ENCODE data around the gene BCAR1.
A peak's percentile ranks its signal among the peaks of the same experiment; 100 is the strongest.

BCAR1 gene

DNA sequence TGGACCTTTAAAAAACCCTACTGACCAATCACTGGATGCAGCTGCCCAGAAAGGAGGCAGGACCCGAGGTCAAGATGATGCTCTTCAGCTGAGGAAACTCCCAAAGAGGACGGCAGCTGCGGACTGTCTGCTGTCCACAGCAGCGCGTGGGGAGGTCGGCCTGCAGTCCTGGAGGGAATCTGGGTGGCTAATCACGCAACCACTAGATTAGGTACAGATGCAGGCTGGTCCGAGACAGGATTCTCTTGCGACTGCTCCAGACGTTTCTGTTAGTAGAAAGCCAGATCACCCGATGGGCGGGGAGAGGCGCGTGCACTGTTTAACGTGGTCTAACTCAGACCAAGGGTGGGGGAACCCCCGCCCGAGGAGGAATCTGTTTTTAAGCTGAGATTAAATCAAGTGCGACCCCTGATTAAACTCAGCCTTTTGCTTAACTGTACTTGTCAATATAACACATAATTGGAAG is 53.3 kb downstream of the BCAR1 start:
- WGBS (ENCODE audit: extremely low coverage, insufficient coverage, low lambda C conversion rate) = no CpG with 5 or more reads among the region's 18 CpGs
- H3K4ac ChIP-seq (ENCODE audit: low read depth, low read length) = no peak overlapping the region
- no peak overlapping the region for H2AK5ac ChIP-seq (ENCODE audit: low read length)
- no peaks in the 10 kb centered on the region for H3K79me1 ChIP-seq (ENCODE audit: low read length)
- H3K27me3 ChIP-seq (ENCODE audit: insufficient read depth, low read length, poor library complexity) = no peaks in the 10 kb centered on the region
- no peak overlapping the region for H2BK15ac ChIP-seq (replicated peaks; ENCODE audit: low read depth)
- H4K8ac ChIP-seq (ENCODE audit: low read depth, low read length) = no peak overlapping the region
- H3K36me3 ChIP-seq (ENCODE audit: control insufficient read depth, insufficient read depth, low read length) = no peaks in the 10 kb centered on the region
- no peak overlapping the region for H3K4me3 ChIP-seq (ENCODE audit: low read length)
- H3K4me1 ChIP-seq (ENCODE audit: control insufficient read depth, low read depth, low read length) = peaks cover 6% of the 10 kb centered on the region
- no peak overlapping the region for H3K27ac ChIP-seq (ENCODE audit: low read depth, low read length)
- no peak for DNase-seq
- no peak overlapping the region for H4K5ac ChIP-seq (ENCODE audit: low read length)
- H3K79me2 ChIP-seq (ENCODE audit: control insufficient read depth, insufficient read depth, low read length) = no peaks in the 10 kb centered on the region
- H3K9ac ChIP-seq (ENCODE audit: low read length) = no peak overlapping the region
- peak overlapping the region; percentile 31 for H3K56ac ChIP-seq (ENCODE audit: low read length)
- H3K23ac ChIP-seq (ENCODE audit: low read length) = peak overlapping the region; percentile 4
- H2BK5ac ChIP-seq (ENCODE audit: low read length) = no peak overlapping the region
- H2BK120ac ChIP-seq (ENCODE audit: low read depth, low read length) = no peak overlapping the region
- H3K4me2 ChIP-seq (ENCODE audit: low read length) = no peak overlapping the region
- H3K18ac ChIP-seq (ENCODE audit: low read length) = no peak overlapping the region

DNA sequence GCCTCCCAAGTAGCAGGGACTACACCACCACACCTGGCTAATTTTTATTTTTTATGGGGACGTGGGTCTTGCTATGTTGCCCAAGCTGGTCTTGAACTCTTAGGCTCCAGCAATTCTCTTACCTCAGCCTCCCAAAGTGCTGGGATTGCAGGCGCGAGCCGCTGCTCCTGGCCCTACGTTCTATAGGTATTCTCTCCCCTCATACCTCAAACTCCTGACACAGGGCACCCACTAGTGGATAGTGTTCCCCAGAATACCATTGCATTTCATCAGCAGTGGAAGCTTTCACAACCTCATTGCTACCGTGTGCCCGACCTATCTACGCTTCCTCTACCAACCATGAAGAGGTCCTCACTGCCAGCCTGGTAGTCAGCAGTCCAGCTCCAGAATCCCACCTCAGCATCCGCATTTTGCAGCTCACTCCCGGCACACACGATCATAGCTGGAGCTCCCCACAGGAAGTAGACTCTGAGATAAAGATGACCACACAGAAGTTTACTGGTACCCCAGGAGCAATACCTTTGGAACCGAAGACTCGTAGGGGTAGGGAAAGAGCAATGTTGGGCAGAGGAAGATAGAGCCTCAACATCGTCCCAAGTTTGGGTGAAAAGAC is 53.8 kb downstream of the BCAR1 start:
- Histone ChIP-seq H2AK5ac (ENCODE audit: low read length) (no peak overlapping the region), H2BK120ac (ENCODE audit: low read depth, low read length) (no peak overlapping the region), H3K27ac (ENCODE audit: low read depth, low read length) (no peak overlapping the region), H3K56ac (ENCODE audit: low read length) (peak overlapping the region; percentile 31), H4K5ac (ENCODE audit: low read length) (no peak overlapping the region), H3K4me3 (ENCODE audit: low read length) (no peak overlapping the region), H3K4me2 (ENCODE audit: low read length) (no peak overlapping the region), H3K79me2 (ENCODE audit: control insufficient read depth, insufficient read depth, low read length) (no peaks in the 10 kb centered on the region), H3K4me1 (ENCODE audit: control insufficient read depth, low read depth, low read length) (peaks cover 4% of the 10 kb centered on the region), H3K4ac (ENCODE audit: low read depth, low read length) (no peak overlapping the region), H3K36me3 (ENCODE audit: control insufficient read depth, insufficient read depth, low read length) (no peaks in the 10 kb centered on the region), H3K23ac (ENCODE audit: low read length) (peak overlapping the region; percentile 4), H2BK15ac (replicated peaks; ENCODE audit: low read depth) (no peak overlapping the region), H3K27me3 (ENCODE audit: insufficient read depth, low read length, poor library complexity) (no peaks in the 10 kb centered on the region), H2BK5ac (ENCODE audit: low read length) (no peak overlapping the region), H3K9ac (ENCODE audit: low read length) (no peak overlapping the region), H3K18ac (ENCODE audit: low read length) (no peak overlapping the region), H3K79me1 (ENCODE audit: low read length) (no peaks in the 10 kb centered on the region), H4K8ac (ENCODE audit: low read depth, low read length) (no peak overlapping the region)
- DNase-seq = peak; percentile 40
- WGBS (ENCODE audit: extremely low coverage, insufficient coverage, low lambda C conversion rate) = no CpG with 5 or more reads among the region's 14 CpGs

DNA sequence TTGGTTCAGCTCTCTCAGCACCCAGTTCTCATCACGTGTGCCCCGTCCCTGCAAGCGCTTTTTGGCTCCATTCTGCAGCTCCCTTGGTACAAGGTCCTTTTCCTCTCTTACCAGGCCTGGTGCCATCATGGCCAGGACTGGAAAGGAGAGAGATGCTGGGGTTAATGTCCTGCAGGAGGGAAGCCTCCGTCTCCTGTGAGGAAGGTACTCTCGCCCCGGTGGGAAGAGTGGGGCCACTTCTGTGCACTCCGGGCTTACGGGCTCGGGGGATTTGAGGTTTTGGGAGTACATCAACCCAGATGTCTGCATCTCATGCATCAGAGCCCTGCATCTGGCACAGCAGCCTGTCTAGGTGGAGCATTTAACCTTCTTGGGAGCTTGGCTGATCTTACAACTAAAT is 54.6 kb downstream of the BCAR1 start:
- H3K79me1 ChIP-seq (ENCODE audit: low read length) = no peaks in the 10 kb centered on the region
- no peak overlapping the region for H3K27ac ChIP-seq (ENCODE audit: low read depth, low read length)
- no peaks in the 10 kb centered on the region for H3K79me2 ChIP-seq (ENCODE audit: control insufficient read depth, insufficient read depth, low read length)
- no peaks in the 10 kb centered on the region for H3K27me3 ChIP-seq (ENCODE audit: insufficient read depth, low read length, poor library complexity)
- H3K36me3 ChIP-seq (ENCODE audit: control insufficient read depth, insufficient read depth, low read length) = no peaks in the 10 kb centered on the region
- no peak overlapping the region for H2BK120ac ChIP-seq (ENCODE audit: low read depth, low read length)
- no peak overlapping the region for H2BK15ac ChIP-seq (replicated peaks; ENCODE audit: low read depth)
- H3K56ac ChIP-seq (ENCODE audit: low read length) = no peak overlapping the region
- no peak overlapping the region for H3K4ac ChIP-seq (ENCODE audit: low read depth, low read length)
- DNase-seq = no peak
- no peak overlapping the region for H3K4me3 ChIP-seq (ENCODE audit: low read length)
- no peak overlapping the region for H3K18ac ChIP-seq (ENCODE audit: low read length)
- no peak overlapping the region for H3K23ac ChIP-seq (ENCODE audit: low read length)
- H3K9ac ChIP-seq (ENCODE audit: low read length) = no peak overlapping the region
- peaks cover 4% of the 10 kb centered on the region for H3K4me1 ChIP-seq (ENCODE audit: control insufficient read depth, low read depth, low read length)
- H2AK5ac ChIP-seq (ENCODE audit: low read length) = no peak overlapping the region
- H2BK5ac ChIP-seq (ENCODE audit: low read length) = no peak overlapping the region
- WGBS (ENCODE audit: extremely low coverage, insufficient coverage, low lambda C conversion rate) = no CpG with 5 or more reads among the region's 9 CpGs
- no peak overlapping the region for H4K5ac ChIP-seq (ENCODE audit: low read length)
- H3K4me2 ChIP-seq (ENCODE audit: low read length) = no peak overlapping the region
- no peak overlapping the region for H4K8ac ChIP-seq (ENCODE audit: low read depth, low read length)

DNA sequence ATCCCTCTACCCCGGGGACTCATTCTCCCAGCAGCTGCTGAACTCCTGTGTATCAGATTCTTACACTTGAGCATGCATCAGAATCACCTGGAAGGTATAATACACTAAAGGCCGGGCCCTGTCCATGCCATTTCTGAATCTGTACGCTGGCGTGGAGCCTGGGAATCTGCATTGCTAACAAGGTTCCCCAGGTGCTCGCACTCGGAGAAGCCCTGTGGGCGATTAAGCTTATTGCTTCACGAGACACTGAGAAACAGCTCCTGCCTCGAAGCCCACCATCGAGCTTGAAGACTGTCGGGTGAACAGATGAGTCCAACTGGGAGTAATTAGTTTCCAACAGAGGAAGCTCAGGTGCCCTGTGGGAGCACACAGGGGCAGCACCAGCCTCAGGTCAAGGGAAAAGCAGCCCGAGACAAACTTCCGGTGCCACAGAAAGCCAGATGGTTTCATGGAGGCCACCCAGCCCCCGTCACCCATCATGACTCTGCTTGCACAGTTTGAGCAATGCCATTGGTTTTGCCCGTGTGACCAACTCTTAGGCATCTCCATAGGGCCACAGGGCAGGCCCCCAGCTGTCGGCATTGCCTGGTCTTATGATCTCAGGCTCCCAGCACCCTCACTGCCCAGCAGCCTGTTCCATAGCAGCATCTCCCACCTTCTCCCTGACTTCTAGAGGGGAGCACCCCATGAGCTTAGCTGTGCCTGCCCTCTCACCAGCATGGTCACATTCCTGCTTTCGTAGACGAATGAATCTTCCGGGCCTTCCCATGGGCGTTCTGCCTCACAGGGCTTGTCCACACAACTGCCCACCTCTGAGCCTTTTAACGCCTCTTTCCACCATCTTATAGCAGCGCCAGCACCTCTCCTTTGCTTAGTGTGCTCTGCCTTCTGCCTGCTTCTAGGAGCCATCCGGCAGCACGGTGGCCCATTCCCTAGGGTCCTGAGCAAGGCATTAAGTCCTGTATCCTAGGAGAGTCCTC is 55.3 kb downstream of the BCAR1 start:
- Histone ChIP-seq H3K23ac (ENCODE audit: low read length) (no peak overlapping the region), H4K5ac (ENCODE audit: low read length) (no peak overlapping the region), H3K79me2 (ENCODE audit: control insufficient read depth, insufficient read depth, low read length) (no peaks in the 10 kb centered on the region), H2BK120ac (ENCODE audit: low read depth, low read length) (no peak overlapping the region), H3K9ac (ENCODE audit: low read length) (no peak overlapping the region), H2AK5ac (ENCODE audit: low read length) (no peak overlapping the region), H3K27ac (ENCODE audit: low read depth, low read length) (no peak overlapping the region), H2BK15ac (replicated peaks; ENCODE audit: low read depth) (no peak overlapping the region), H3K79me1 (ENCODE audit: low read length) (no peaks in the 10 kb centered on the region), H3K18ac (ENCODE audit: low read length) (no peak overlapping the region), H3K36me3 (ENCODE audit: control insufficient read depth, insufficient read depth, low read length) (no peaks in the 10 kb centered on the region), H3K4me3 (ENCODE audit: low read length) (no peak overlapping the region), H3K4me1 (ENCODE audit: control insufficient read depth, low read depth, low read length) (peaks cover 4% of the 10 kb centered on the region), H3K27me3 (ENCODE audit: insufficient read depth, low read length, poor library complexity) (no peaks in the 10 kb centered on the region), H3K4me2 (ENCODE audit: low read length) (no peak overlapping the region), H3K56ac (ENCODE audit: low read length) (no peak overlapping the region), H4K8ac (ENCODE audit: low read depth, low read length) (no peak overlapping the region), H3K4ac (ENCODE audit: low read depth, low read length) (no peak overlapping the region), H2BK5ac (ENCODE audit: low read length) (no peak overlapping the region)
- DNase-seq = no peak
- WGBS (ENCODE audit: extremely low coverage, insufficient coverage, low lambda C conversion rate) = no CpG with 5 or more reads among the region's 24 CpGs

DNA sequence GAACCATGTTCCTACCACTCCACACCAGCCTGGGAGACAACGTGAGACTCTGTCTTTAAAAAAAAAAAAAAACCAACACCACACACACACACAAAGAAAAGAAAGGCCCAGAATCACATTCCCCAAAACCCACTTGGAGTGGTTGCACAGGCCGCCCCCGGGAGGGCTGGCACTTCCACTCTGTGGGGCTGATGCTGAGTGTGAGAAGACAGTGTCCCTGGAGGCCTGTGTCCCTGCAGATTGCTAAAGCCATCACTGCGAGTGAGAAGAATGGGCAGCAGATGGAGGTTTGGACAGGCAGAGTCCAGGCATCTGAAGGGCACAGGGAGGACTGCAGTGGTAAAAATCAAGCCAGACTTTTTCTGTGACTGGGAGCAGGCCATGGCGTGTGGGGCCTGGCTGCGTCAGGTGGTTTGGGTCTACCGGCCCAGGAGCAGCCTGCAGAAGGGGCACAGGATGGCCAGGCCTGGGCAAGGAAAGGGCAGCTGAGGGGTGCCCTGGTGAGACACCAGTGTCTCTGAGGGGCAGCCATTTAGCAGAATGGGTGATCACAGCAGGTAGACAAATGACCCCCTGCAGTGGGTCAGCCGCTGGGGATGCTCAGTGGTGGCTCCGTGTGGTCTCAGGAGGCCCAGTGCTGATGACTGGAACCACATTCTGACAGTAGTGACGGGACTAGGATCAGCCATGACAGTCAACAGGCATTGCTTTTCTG is 57.5 kb downstream of the BCAR1 start:
- H3K4ac ChIP-seq (ENCODE audit: low read depth, low read length) = no peak overlapping the region
- no peak overlapping the region for H3K9ac ChIP-seq (ENCODE audit: low read length)
- DNase-seq = no peak
- H2BK120ac ChIP-seq (ENCODE audit: low read depth, low read length) = no peak overlapping the region
- no peak overlapping the region for H4K5ac ChIP-seq (ENCODE audit: low read length)
- no peaks in the 10 kb centered on the region for H3K27me3 ChIP-seq (ENCODE audit: insufficient read depth, low read length, poor library complexity)
- no peak overlapping the region for H3K4me2 ChIP-seq (ENCODE audit: low read length)
- no peak overlapping the region for H3K23ac ChIP-seq (ENCODE audit: low read length)
- no peak overlapping the region for H3K4me3 ChIP-seq (ENCODE audit: low read length)
- H3K79me1 ChIP-seq (ENCODE audit: low read length) = no peaks in the 10 kb centered on the region
- no peak overlapping the region for H3K56ac ChIP-seq (ENCODE audit: low read length)
- no CpG with 5 or more reads among the region's 10 CpGs for WGBS (ENCODE audit: extremely low coverage, insufficient coverage, low lambda C conversion rate)
- no peak overlapping the region for H2BK15ac ChIP-seq (replicated peaks; ENCODE audit: low read depth)
- no peak overlapping the region for H2AK5ac ChIP-seq (ENCODE audit: low read length)
- H2BK5ac ChIP-seq (ENCODE audit: low read length) = no peak overlapping the region
- H3K36me3 ChIP-seq (ENCODE audit: control insufficient read depth, insufficient read depth, low read length) = no peaks in the 10 kb centered on the region
- H3K4me1 ChIP-seq (ENCODE audit: control insufficient read depth, low read depth, low read length) = peaks cover 4% of the 10 kb centered on the region
- no peak overlapping the region for H3K27ac ChIP-seq (ENCODE audit: low read depth, low read length)
- no peak overlapping the region for H4K8ac ChIP-seq (ENCODE audit: low read depth, low read length)
- H3K79me2 ChIP-seq (ENCODE audit: control insufficient read depth, insufficient read depth, low read length) = no peaks in the 10 kb centered on the region
- no peak overlapping the region for H3K18ac ChIP-seq (ENCODE audit: low read length)
